K562 (cell line): ENCODE measurements around the gene PVALEF. TPM values are rescaled to one million over a fixed set of nuclear protein-coding genes. Genes with fewer than 3 reads are reported as not detected.
A peak's percentile ranks its signal among the peaks of the same experiment; 100 is the strongest.

Experiments used
- ATAC-seq: fragments of 200-7000 bp; cut with Tn5 transposase; 3 replicates; pipeline ENCODE4 v1.9.1; 2020; ENCODE audit warnings: moderate library complexity
- BruUV-seq: library from RNA; stranded (reverse); fragments of 400-500 nt; replicated peaks from 2 replicates; lab custom pipeline; 2021; lab: Mats Ljungman, UMichigan
- CTCF ChIA-PET: fragments of 300-600 bp; formaldehyde crosslinking; extraction: SDS; loops from one replicate; lab custom pipeline; 2021; ENCODE audit warnings: low intra/inter-chr PET ratio; lab: Yijun Ruan, JAX
- POLR2A ChIA-PET: fragments of 300-600, 350-650 bp; sonication (Branson Sonifier 250); formaldehyde crosslinking; extraction: SDS; loops from one replicate; lab custom pipeline; 2021; ENCODE audit warnings: antibody characterized with exemption, inconsistent platforms; lab: Yijun Ruan, JAX
- DNase-seq, 4 experiments: peaks; one replicate each; pipeline versions ENCODE4 v3.0.0 to v3.0.0-alpha.2; 2011 to 2018; ENCODE audit warnings: low spot score in 3 of 4, mixed read lengths in 3 of 4; ENCODE audit errors: extremely low read depth in 1 of 4
- FAIRE-seq: peaks from 2 replicates; lab custom pipeline; 2011; peaks lifted over from hg19 to GRCh38; lab: Jason Lieb, UNC
- H2AFZ ChIP-seq: 2 replicates; pipeline ENCODE4 v1.6.0; 2011; ENCODE audit warnings: low read depth, low read length, control low read depth, inconsistent platforms
- H3K27ac ChIP-seq: fragments of 200-600 bp; 3 replicates; pipeline ENCODE4 v1.8.0; 2011; ENCODE audit warnings: low read depth, mild to moderate bottlenecking, control low read depth, inconsistent platforms, low read length, moderate library complexity, mixed read lengths; ENCODE audit errors: extremely low read depth
- H3K27me3 ChIP-seq, 2 experiments: fragments of 300-600 bp in 1 of 2; 2 replicates in 1 of 2; 3 replicates in 1 of 2; pipeline versions ENCODE4 v1.6.0 to v1.8.0; 2011; ENCODE audit warnings: inconsistent platforms in 2 of 2, low read length in 2 of 2, mild to moderate bottlenecking in 1 of 2, mixed read lengths in 1 of 2, moderate library complexity in 1 of 2; ENCODE audit not compliant: control insufficient read depth in 2 of 2, insufficient read depth in 2 of 2
- H3K36me3 ChIP-seq: fragments of 300-600 bp; 3 replicates; pipeline ENCODE4 v1.8.0; 2011; ENCODE audit warnings: mild to moderate bottlenecking, low read length, inconsistent platforms; ENCODE audit not compliant: control insufficient read depth, insufficient read depth
- H3K4me1 ChIP-seq, 2 experiments: fragments of 200-600 bp in 1 of 2; replicated peaks in 1 of 2; 2 replicates in 1 of 2; 3 replicates in 1 of 2; pipeline versions ENCODE4 v1.5.1 to v1.8.0; 2011; ENCODE audit warnings: inconsistent platforms in 2 of 2, low read length in 2 of 2, mild to moderate bottlenecking in 1 of 2, mixed read lengths in 1 of 2, moderate library complexity in 1 of 2; ENCODE audit not compliant: control insufficient read depth in 2 of 2, insufficient read depth in 2 of 2
- H3K4me2 ChIP-seq: 2 replicates; pipeline ENCODE4 v1.6.1; 2011; ENCODE audit warnings: low read length, control low read depth, inconsistent platforms, mixed read lengths; ENCODE audit not compliant: insufficient read depth
- H3K4me3 ChIP-seq: fragments of 200-600 bp; sonication (generic), shearing (Covaris generic); 2 replicates; pipeline ENCODE4 v1.5.1; 2016; ENCODE audit warnings: control low read depth, inconsistent platforms
- H3K79me2 ChIP-seq: fragments of 200-600 bp; 3 replicates; pipeline ENCODE4 v1.8.0; 2011; ENCODE audit warnings: low read length, inconsistent platforms; ENCODE audit not compliant: control insufficient read depth, insufficient read depth
- H3K9ac ChIP-seq, 2 experiments: 2 replicates each; pipeline versions ENCODE4 v1.6.0 to v1.6.1; 2011; ENCODE audit warnings: low read depth in 2 of 2, low read length in 2 of 2, control low read depth in 1 of 2, inconsistent platforms in 1 of 2, mild to moderate bottlenecking in 1 of 2, mixed read lengths in 1 of 2; ENCODE audit not compliant: insufficient read depth in 1 of 2
- H3K9me1 ChIP-seq: one replicate; pipeline ENCODE4 v1.6.0; 2011; ENCODE audit warnings: inconsistent platforms, mild to moderate bottlenecking, low read length, moderate library complexity; ENCODE audit not compliant: control insufficient read depth, insufficient read depth
- H3K9me3 ChIP-seq: replicated peaks from 2 replicates; pipeline ENCODE4 v1.5.1; 2011; ENCODE audit warnings: low read depth, low read length, inconsistent platforms; ENCODE audit not compliant: control insufficient read depth, insufficient read depth
- H4K20me1 ChIP-seq: replicated peaks from 2 replicates; pipeline ENCODE4 v1.6.1; 2011; ENCODE audit warnings: low read length, inconsistent platforms, mixed read lengths; ENCODE audit not compliant: control insufficient read depth, insufficient read depth
- WGBS: fragments of 100-300 bp; shearing (Covaris generic); methylation state at CpG from one replicate; pipeline ENCODE4 v1.1.6; 2016; ENCODE audit warnings: low coverage, mixed read lengths; ENCODE audit not compliant: insufficient coverage; ENCODE audit errors: missing lambda C conversion rate; 5-methylcytosine and 5-hydroxymethylcytosine counted together
- in situ Hi-C: fragments of 300-500 bp; cut with MboI; formaldehyde crosslinking; loops from 4 replicates; pipeline ENCODE4 v1.15.0; 2018; ENCODE audit warnings: inconsistent platforms, mixed read lengths
- intact Hi-C: fragments of 100-400 bp; cut with micrococcal nuclease; formaldehyde crosslinking; loops from 2 replicates; pipeline ENCODE4 v1.14.2; 2022
- polyA plus RNA-seq, 8 experiments: library from polyadenylated mRNA; depleted of rRNA in 4 of 8; stranded (reverse) in 5 of 8; unstranded in 3 of 8; fragments of >200 nt; fragmentation: Nextera tagmentation in 2 of 8; fragmentation: Illumina TruSeq in 1 of 8; extraction: Ambion mirVana in 2 of 8; extraction: Trizol in 1 of 8; gene quantifications; 2 replicates each; pipeline versions ENCODE4 v1.2.1 to v1.2.3, GENCODE V29; 2011 to 2014; ENCODE audit warnings: inconsistent platforms in 1 of 8, missing spikeins in 1 of 8
- total RNA-seq, 7 experiments: library from RNA; depleted of rRNA in 6 of 7; stranded (reverse); fragments of >200 nt in 6 of 7; fragmentation: Illumina TruSeq in 2 of 7; extraction: Trizol in 2 of 7; gene quantifications; 2 replicates each; pipeline versions ENCODE4 v1.2.1 to v1.2.3, GENCODE V29; 2011 to 2021; ENCODE audit warnings: low replicate concordance in 1 of 7
- TF ChIP-seq, protein P1 (sequence below), 2 experiments: fragments of 150-350 bp in 1 of 2; IDR thresholded peaks; 2 replicates each; pipeline ENCODE4 v1.6.1; 2012 to 2016; ENCODE audit warnings: low read depth in 2 of 2, low read length in 2 of 2, mild to moderate bottlenecking in 1 of 2, moderate library complexity in 1 of 2

Gene PVALEF
- total and polyA plus RNA-seq, 9 of the 15 experiments (the other 6 are each of a cell fraction or from before 2014, with no cell fraction given), result not detected

DNA sequence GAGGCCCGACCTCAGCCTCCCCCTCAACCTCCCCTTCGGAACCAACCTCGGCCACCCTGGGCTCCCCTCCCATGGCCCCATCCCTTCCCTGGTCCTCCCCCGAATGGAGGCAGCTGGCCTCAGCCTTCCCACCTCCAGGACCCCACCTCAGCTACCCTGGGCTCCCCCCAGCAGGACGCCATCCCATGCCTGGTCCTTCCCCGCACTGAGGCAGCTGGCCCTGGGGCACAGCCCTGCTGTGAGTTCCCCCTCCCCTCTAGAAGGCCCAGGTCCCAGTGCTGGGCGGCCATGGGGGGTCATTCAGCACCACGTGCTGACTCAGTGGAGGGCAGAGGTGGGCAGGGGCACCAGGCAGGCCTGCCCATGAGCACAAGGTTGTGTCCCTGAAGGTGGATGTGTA, 28.9 kb upstream of the PVALEF start:
- no peak overlapping the region for H3K4me3 ChIP-seq
- ChIA-PET POLR2A (no interaction called here), CTCF (no interaction called here)
- no peak for ATAC-seq
- no peak for DNase-seq
- no peaks in the 10 kb centered on the region for H3K36me3 ChIP-seq
- H3K4me1 ChIP-seq, result peaks cover 6 to 59% of the 10 kb centered on the region in 2 experiments; a peak in 4 of 5 replicates
- H3K9ac ChIP-seq, result peak overlapping the region in 1 of 2 experiments; percentile 35; a peak in 1 of 4 replicates
- peaks cover 6% of the 10 kb centered on the region for H4K20me1 ChIP-seq
- H2AFZ ChIP-seq, result no peak overlapping the region
- H3K9me1 ChIP-seq, result no peaks in the 10 kb centered on the region
- no peak overlapping the region for H3K27ac ChIP-seq
- TF ChIP-seq, protein P1, sequence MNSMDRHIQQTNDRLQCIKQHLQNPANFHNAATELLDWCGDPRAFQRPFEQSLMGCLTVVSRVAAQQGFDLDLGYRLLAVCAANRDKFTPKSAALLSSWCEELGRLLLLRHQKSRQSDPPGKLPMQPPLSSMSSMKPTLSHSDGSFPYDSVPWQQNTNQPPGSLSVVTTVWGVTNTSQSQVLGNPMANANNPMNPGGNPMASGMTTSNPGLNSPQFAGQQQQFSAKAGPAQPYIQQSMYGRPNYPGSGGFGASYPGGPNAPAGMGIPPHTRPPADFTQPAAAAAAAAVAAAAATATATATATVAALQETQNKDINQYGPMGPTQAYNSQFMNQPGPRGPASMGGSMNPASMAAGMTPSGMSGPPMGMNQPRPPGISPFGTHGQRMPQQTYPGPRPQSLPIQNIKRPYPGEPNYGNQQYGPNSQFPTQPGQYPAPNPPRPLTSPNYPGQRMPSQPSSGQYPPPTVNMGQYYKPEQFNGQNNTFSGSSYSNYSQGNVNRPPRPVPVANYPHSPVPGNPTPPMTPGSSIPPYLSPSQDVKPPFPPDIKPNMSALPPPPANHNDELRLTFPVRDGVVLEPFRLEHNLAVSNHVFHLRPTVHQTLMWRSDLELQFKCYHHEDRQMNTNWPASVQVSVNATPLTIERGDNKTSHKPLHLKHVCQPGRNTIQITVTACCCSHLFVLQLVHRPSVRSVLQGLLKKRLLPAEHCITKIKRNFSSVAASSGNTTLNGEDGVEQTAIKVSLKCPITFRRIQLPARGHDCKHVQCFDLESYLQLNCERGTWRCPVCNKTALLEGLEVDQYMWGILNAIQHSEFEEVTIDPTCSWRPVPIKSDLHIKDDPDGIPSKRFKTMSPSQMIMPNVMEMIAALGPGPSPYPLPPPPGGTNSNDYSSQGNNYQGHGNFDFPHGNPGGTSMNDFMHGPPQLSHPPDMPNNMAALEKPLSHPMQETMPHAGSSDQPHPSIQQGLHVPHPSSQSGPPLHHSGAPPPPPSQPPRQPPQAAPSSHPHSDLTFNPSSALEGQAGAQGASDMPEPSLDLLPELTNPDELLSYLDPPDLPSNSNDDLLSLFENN (IDR thresholded peaks at IDR 0.05; ENCODE audit: low read depth in 2 of 2, low read length in 2 of 2), result no peak
- no TSS peak for BruUV-seq
- H3K27me3 ChIP-seq, result peaks cover 0 to 17% of the 10 kb centered on the region in 2 experiments; a peak in 3 of 5 replicates
- 7% methylated on average over 8 of the region's 8 CpGs for WGBS
- in situ Hi-C loops (loop anchor here (25.0 kb wide), 1 partner anchor 101 kb away; the partner anchor contains the start of genes NDUFAF8 and TEPSIN), intact Hi-C loops (no loop called here)
- no peak for FAIRE-seq
- peaks cover 2% of the 10 kb centered on the region; the same call in 1 of the 2 replicates for H3K9me3 ChIP-seq
- no peak overlapping the region for H3K4me2 ChIP-seq
- no peaks in the 10 kb centered on the region for H3K79me2 ChIP-seq
